Activated T-helper 17 cell treated with anti-CD3 and anti-CD28 coated beads, Interleukin-2, amount 50 U/mL, for 72 hours (primary cell): Measurements from ENCODE around the gene POFUT2. TPM values are rescaled to one million over a fixed set of nuclear protein-coding genes. Genes with fewer than 3 reads are reported as not detected.
"Not testable (repeated sequence)": the region's sequence is repeated elsewhere in the genome, so short reads cannot be mapped to it uniquely, and the experiment has no call there.

Experiments
- ATAC-seq: fragments of 150-1000 bp; cut with Tn5 transposase; replicated peaks from 2 replicates; pipeline ENCODE4 v1.10.0; 2021; ENCODE audit warnings: mild to moderate bottlenecking, moderate library complexity
- H3K27ac Mint-ChIP-seq: one replicate; pipeline ENCODE4 v1.8.0; 2022; ENCODE audit warnings: mixed read lengths
- H3K27me3 Mint-ChIP-seq: one replicate; pipeline ENCODE4 v1.8.0; 2022; ENCODE audit warnings: mixed read lengths
- H3K36me3 Mint-ChIP-seq: one replicate; pipeline ENCODE4 v1.8.0; 2022; ENCODE audit warnings: low read depth, mild to moderate bottlenecking, mixed read lengths
- H3K4me1 Mint-ChIP-seq: one replicate; pipeline ENCODE4 v1.8.0; 2022; ENCODE audit warnings: mixed read lengths
- H3K4me3 Mint-ChIP-seq: one replicate; pipeline ENCODE4 v1.8.0; 2022; ENCODE audit warnings: mild to moderate bottlenecking, mixed read lengths
- H3K9me3 Mint-ChIP-seq: one replicate; pipeline ENCODE4 v1.8.0; 2022; ENCODE audit warnings: mixed read lengths
- total RNA-seq, 2 donors: library from RNA; stranded (reverse); gene quantifications; one replicate each; pipeline ENCODE4 v1.2.3, GENCODE V29; 2022

POFUT2 gene
- total RNA-seq, 2 donors from 2014 or later = 12.0 to 22.8 TPM

DNA sequence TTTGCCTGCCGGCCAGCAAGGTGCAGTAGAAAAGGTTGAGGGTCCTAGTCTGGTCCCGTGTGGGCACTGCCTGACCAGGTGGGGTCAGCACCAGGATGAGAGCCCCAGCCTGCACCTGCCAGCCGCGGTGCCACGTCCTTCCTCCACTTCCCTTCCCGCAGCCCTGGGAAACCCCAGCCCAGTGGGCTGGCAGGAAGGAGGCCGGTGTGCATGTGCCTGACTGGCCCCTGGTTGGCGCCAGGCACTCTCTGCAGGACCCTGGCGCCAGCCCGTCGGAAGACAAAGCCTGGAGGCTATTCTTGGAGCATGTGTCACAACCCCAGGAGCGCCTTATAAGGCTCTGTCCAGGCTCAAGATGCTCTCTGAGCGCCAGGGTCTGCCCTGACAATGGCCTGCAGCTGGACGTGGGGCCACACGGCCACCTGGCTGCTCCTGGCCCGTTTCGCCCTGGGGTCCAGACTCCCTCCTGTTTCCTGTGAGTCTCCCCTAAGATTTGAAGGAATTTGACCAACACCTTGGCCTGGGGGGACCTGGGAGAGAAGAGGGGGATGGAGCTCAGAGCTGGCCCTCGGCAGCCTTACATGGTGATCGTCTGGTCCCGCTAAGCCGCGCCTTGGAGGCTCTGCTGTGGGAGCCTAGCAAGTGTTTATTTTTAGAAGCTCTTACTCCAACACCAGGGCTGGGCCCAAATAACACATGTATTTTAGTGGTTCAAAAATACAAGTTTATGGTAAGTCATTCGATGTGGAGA lies 31.9 kb upstream of the POFUT2 start:
- Mint-ChIP-seq H3K27ac (no peak overlapping the region), H3K27me3 (peaks cover 3% of the 10 kb centered on the region), H3K4me1 (peaks cover 5% of the 10 kb centered on the region), H3K4me3 (no peak overlapping the region), H3K36me3 (no peaks in the 10 kb centered on the region), H3K9me3 (no peaks in the 10 kb centered on the region)
- no peak for ATAC-seq

DNA sequence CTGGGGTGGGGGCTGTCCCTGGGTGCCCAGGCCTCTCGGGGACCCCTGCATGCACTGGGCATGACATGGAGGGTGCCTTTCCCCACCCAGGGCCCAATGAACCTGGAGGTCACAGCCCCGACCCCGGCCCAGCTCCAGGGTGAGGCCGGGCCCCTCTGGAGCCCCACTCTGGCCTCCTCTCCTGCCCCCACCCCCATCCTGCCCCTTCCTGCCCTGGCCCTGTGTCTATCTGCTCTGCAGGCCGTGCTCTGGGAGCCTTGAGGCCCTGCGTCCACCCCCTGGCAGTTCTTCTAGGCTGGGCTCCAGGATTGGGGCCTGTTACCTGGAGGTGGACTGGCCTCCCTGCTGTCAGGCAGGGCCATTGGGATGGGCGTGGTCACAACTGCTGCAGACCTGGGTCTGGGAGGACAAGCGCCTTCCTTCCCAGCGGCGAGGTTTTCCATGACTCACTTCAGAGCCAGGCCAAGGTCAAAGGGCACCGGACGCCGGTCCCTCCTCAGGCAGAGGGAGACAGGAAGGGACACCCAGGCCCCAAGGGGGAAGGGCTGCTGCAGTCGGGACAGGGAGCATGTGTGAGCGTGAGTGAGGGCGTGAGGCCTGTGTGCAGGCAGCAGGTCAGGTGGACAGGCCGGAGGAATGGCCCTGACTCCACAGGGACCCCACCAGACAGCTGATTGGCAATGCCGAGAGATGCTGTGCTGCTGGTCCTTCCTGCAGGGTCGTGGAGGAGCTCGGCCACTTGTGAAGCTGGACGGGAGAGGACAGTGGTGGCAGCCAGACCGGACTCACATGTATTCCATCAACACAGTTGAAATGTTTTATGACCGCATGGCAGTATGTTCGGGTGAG lies 31.1 kb upstream of the POFUT2 start:
- H3K4me3 Mint-ChIP-seq = no peak overlapping the region
- no peaks in the 10 kb centered on the region for H3K9me3 Mint-ChIP-seq
- H3K27ac Mint-ChIP-seq = no peak overlapping the region
- H3K36me3 Mint-ChIP-seq = no peaks in the 10 kb centered on the region
- H3K27me3 Mint-ChIP-seq = peaks cover 3% of the 10 kb centered on the region
- no peak for ATAC-seq
- H3K4me1 Mint-ChIP-seq = peaks cover 5% of the 10 kb centered on the region

DNA sequence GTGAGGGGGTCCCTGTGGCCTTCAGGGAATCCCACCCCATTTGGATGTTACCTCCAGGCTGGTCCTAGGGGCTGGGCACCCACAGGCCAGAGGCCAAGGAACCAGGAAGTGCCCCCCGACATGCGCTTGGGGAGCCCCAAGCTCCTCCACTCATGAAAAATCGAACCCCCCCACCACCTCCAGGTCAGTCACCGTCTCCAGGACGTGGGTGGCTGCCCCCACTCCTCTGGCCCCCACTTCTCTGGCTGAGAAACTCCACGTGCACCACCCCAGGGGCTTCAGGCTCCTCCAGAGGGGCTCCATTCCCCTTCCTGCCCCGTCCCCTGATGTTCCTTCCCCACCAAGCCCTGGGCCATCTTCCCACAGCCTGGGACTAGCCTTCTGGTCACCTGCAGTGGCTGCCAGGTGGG lies 30.5 kb upstream of the POFUT2 start:
- Mint-ChIP-seq H3K4me1 (peaks cover 5% of the 10 kb centered on the region), H3K36me3 (no peaks in the 10 kb centered on the region), H3K4me3 (no peak overlapping the region), H3K27me3 (peaks cover 3% of the 10 kb centered on the region), H3K9me3 (no peaks in the 10 kb centered on the region), H3K27ac (no peak overlapping the region)
- ATAC-seq = no peak

DNA sequence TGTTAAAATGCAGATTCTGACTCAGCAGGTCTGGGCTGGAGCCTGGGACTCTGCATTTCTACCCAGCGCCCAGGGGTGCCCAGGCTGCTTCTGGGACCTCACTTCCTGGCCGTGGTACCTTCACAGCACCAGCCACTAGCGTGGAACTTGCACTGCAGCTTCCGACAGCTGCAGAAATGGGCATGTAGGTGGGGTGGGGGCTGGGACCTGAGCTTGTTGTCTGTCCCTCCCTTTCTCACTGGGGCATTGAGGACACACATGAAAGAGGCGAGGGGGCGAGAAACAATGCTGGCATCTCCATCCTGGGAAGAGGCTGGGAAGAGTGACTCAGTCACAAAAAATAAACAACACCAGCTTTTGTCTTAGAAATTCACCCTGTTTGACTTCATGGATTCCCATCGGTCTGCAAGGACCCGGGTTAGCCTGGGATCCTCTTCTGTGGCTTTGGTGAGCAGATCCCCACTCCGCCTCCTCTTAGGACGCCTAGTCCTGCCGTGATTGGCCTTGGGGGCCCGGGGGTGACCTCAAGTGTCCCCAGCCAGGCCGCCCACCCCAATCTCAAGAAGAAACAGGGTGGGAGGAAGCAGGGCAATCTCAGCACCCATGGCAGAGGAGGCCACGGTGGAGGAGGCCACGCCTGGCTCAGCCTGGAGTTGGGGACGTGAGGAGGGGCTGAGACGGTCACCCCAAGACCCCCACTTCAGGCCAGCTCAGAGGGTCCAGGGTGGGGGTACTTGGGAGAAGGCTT lies 29.9 kb upstream of the POFUT2 start:
- no peak for ATAC-seq
- no peaks in the 10 kb centered on the region for H3K9me3 Mint-ChIP-seq
- H3K4me3 Mint-ChIP-seq = no peak overlapping the region
- H3K27me3 Mint-ChIP-seq = peaks cover 3% of the 10 kb centered on the region
- peaks cover 5% of the 10 kb centered on the region for H3K4me1 Mint-ChIP-seq
- no peaks in the 10 kb centered on the region for H3K36me3 Mint-ChIP-seq
- H3K27ac Mint-ChIP-seq = no peak overlapping the region

DNA sequence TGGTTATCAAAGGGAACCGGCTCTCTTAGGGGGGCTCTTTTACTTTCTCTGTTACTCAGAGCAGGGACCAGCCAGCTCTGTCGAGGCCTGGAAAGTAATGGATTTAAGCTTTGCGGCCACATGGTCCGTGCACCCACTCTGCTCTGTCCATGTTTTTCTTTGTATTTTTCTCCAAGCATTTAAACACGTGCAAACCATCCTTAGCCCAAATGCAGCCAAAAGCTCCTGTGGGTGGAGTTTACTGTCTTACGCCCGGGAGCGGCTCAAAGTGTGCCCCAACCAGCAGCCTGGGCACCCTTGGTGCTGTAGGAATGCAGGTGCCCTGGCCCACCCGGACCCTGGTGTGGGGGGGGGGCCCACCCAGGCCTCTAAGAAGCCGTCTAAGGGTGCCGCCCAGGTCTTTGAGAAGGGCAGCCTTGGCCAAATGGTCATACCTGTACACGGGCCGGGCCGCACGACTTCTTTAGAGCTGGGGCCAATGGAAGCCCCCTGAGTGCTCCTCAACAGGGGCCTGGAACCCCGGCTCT lies 29.2 kb upstream of the POFUT2 start:
- Mint-ChIP-seq H3K4me3 (no peak overlapping the region), H3K36me3 (no peaks in the 10 kb centered on the region), H3K27me3 (no peaks in the 10 kb centered on the region), H3K4me1 (no peaks in the 10 kb centered on the region), H3K27ac (no peak overlapping the region), H3K9me3 (no peaks in the 10 kb centered on the region)
- no peak for ATAC-seq

DNA sequence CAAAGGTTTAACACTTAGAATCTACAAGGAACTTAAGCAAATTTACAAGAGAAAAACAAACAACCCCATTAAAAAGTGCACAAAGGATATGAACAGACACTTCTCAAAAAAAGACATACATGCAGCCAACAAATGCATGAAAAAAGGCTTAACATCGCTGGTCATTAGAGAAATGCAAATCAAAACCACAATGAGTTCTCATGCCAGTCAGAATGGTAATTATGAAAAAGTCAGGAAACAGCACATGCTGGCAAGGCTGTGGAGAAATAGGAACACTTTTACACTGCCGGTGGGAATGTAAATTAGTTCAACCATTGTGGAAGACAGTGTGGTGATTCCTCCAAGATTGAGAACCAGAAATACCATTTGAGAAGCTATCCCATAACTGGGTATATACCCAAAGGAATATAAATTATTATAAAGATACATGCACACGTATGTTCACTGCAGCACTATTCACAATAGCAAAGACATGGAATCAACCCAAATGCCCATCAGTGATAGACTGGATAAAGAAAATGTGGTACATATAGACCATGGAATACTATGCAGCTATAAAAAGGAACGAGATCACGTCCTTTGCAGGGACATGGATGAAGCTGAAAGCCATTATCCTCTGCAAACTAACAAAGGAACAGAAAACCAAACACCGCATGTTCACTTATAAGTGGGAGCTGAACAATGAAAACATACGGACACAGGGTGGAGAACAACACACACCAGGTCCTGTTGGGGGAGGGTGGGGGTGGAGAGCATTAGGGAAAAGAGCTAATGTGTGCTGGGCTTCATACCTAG lies 28.2 kb upstream of the POFUT2 start:
- not testable (repeated sequence) for H3K4me1 Mint-ChIP-seq, ATAC-seq, H3K36me3 Mint-ChIP-seq, H3K4me3 Mint-ChIP-seq, H3K27ac Mint-ChIP-seq, H3K9me3 Mint-ChIP-seq, H3K27me3 Mint-ChIP-seq

DNA sequence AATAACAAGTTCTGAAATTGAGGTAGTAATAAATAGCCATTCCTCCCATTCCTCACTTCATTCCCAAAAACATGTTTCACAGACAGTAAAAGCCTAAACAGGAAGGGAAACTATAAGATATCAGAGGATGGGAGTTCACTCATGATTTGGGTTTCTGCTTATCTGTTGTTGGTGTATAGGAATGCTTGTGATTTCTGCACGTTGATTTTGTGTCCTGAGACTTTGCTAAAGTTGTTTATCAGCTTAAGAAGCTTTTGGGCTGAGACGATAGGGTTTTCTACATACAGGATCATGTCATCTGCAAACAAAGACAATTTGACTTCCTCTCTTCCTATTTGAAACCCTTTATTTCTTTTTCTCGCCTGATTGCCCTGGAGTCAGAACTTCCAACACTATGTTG lies 26.0 kb upstream of the POFUT2 start:
- Mint-ChIP-seq H3K36me3 (no peaks in the 10 kb centered on the region), H3K9me3 (no peaks in the 10 kb centered on the region), H3K27ac (no peak overlapping the region), H3K27me3 (peaks cover 3% of the 10 kb centered on the region), H3K4me1 (peaks cover 5% of the 10 kb centered on the region), H3K4me3 (no peak overlapping the region)
- no peak for ATAC-seq

DNA sequence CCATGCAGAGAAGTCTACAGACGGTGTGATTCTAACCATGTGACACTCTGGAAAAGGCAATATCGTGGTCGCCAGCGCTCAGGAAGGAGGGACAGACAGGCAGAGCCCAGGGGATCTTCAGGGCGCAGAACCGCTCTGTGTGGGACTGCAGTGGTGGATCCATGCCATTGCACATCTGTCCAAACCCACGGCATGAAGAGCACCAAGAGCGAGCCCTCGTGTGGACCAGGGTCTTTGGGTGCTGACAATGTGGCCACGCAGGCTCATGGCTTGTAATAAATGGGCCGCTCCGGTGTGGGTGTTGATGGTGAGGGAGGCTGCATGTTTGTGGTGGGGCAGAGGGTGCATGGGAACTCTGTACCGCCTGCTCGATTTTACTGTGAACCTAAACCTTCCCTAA lies 25.3 kb upstream of the POFUT2 start:
- H3K27ac Mint-ChIP-seq = no peak overlapping the region
- H3K27me3 Mint-ChIP-seq = peaks cover 3% of the 10 kb centered on the region
- H3K9me3 Mint-ChIP-seq = no peaks in the 10 kb centered on the region
- peaks cover 5% of the 10 kb centered on the region for H3K4me1 Mint-ChIP-seq
- ATAC-seq = no peak
- H3K4me3 Mint-ChIP-seq = no peak overlapping the region
- no peaks in the 10 kb centered on the region for H3K36me3 Mint-ChIP-seq

DNA sequence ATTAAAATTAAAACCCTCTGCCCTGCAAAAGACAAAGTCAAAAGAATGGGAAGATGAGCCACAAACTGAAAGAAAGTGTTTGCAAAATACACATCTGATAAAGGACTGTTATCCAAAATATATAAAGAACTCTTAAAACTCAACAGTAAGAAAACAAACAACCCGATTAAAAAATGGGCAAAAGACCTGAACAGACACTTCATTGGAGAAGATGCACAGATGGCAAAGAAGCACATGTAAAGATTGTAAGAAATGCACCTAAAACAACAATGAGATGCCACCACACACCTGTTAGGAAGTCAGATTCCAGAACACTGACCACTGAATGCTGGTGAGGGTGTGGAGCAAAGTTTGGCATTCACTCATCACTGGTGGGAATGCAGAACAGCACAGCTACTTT lies 24.6 kb upstream of the POFUT2 start:
- Mint-ChIP-seq H3K27ac (no peak overlapping the region), H3K36me3 (no peaks in the 10 kb centered on the region), H3K9me3 (no peaks in the 10 kb centered on the region), H3K4me3 (no peak overlapping the region), H3K27me3 (peaks cover 3% of the 10 kb centered on the region), H3K4me1 (peaks cover 5% of the 10 kb centered on the region)
- no peak for ATAC-seq

DNA sequence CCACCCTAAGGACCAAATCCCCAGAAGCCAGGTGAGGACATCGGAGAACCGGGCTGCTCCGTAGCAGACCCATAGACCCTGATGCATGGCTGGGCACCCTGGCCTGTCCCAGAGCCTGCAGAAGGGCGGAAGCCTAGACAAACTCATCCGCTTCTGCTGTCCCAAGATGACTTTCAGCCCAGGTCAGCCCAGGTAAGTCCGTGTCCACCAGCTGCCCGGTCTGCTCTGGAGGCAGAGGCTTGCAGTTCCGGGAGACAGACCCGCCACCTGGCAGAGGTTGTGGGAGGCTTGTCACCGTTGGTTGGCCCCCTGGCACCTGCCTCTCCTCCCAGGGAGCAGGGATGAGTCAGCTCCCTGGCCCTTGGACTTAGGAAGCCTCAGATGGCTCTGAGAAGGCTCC lies 22.8 kb upstream of the POFUT2 start:
- H3K4me1 Mint-ChIP-seq = peaks cover 5% of the 10 kb centered on the region
- no peaks in the 10 kb centered on the region for H3K36me3 Mint-ChIP-seq
- no peak overlapping the region for H3K4me3 Mint-ChIP-seq
- no peaks in the 10 kb centered on the region for H3K9me3 Mint-ChIP-seq
- H3K27ac Mint-ChIP-seq = no peak overlapping the region
- ATAC-seq = no peak
- peaks cover 3% of the 10 kb centered on the region for H3K27me3 Mint-ChIP-seq

DNA sequence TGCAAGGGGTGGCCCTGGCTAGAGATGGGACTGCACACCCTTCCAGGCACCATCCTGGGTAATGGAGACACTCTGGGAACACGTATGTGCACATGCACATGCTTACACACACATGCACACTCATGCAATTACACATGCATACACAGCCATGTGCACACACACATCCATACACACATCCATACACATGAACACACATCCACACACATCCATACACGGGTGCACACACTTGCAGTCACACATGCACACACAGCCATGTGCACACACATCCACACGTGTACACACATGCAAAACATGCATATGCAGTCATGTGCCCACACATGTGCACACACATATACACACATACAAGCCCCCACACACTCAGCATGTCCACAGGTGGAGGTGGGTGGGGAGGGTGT lies 22.3 kb upstream of the POFUT2 start:
- Mint-ChIP-seq H3K4me3 (no peak overlapping the region), H3K27ac (no peak overlapping the region), H3K4me1 (peaks cover 5% of the 10 kb centered on the region), H3K27me3 (peaks cover 3% of the 10 kb centered on the region), H3K9me3 (no peaks in the 10 kb centered on the region), H3K36me3 (no peaks in the 10 kb centered on the region)
- ATAC-seq = no peak

DNA sequence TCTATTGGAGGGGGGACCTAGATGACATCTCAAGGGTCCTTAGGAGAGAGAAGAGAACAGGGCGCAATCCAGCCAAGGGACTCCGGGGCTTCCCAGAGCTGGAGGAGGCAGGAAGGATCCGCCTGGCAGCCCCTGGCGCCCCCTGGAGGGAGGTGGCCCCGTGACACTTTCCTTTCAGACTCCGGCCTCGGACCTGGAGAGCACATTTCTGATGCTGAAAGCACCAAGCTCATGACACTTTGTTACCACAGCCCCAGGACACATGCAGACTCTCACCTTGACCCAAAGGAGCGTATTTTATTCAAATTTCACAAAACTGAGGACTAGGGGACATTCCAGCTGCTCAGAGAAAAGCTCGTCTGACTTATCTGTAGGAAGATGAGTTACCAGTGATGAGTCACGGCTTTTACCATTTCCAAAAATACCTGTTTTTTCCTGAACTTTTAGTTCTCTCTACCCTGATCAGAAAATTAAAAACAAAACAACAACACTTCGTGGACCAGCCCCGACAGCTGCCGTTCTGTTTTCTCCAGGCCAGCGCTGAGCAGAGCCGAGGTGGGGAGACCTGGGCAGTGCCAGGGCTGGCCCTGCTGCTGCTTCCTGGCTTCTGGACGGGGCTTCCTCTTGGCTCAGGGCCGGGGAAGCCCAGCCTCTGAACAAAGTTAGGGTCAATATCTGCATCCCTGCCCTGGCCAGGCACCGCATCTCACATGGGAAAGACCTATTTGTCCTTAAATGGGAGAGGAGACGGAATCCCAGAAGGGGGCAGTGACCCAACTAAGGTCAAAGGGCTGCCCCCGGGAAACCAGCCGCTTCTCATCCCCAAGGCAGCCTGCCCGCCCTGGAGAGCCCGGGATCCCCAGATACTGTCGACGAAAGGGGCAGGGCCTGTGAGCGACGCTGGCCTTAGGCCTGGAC lies 21.6 kb upstream of the POFUT2 start:
- H3K9me3 Mint-ChIP-seq = no peaks in the 10 kb centered on the region
- ATAC-seq = peak; percentile 77
- peaks cover 3% of the 10 kb centered on the region for H3K27me3 Mint-ChIP-seq
- H3K4me3 Mint-ChIP-seq = peak overlapping the region; percentile 32
- peak overlapping the region; percentile 41 for H3K27ac Mint-ChIP-seq
- H3K36me3 Mint-ChIP-seq = no peaks in the 10 kb centered on the region
- H3K4me1 Mint-ChIP-seq = peaks cover 5% of the 10 kb centered on the region
